Right lung (tissue), 10 donors: ENCODE results near the gene ACAD8. TPM values are rescaled to one million over a fixed set of nuclear protein-coding genes. Genes with fewer than 3 reads are reported as not detected.

Source experiments
- DNase-seq, 2 donors: peaks; one replicate each; pipeline ENCODE4 v3.0.0-alpha.2; 2013
- long read RNA-seq, 8 donors: transcript quantifications; one replicate each; lab custom pipeline, GENCODE V29; 2026
- polyA plus RNA-seq, 5 donors: library from polyadenylated mRNA; unstranded; fragments of 120-200 nt; gene quantifications; one replicate each; pipeline versions ENCODE4 v1.2.1 to v1.2.3, GENCODE V29; 2013; ENCODE audit warnings: inconsistent platforms in 1 of 5, low replicate concordance in 1 of 5; ENCODE audit not compliant: insufficient read length in 5 of 5, insufficient read depth in 1 of 5

The ACAD8 gene
- 10 to 100 TPM; 31.4 to 38.7 (median 35.9) TPM for polyA plus RNA-seq
- long read RNA-seq, donor 1, partial matches to known transcripts = 0 of 5 reads
- long read RNA-seq, donor 1, other reads (novel, unspliced or antisense) = 0 of 5 reads
- long read RNA-seq, donor 2, transcript ACAD8-201 (11 exons, 2,249 nt) = major isoform, 6 of 7 reads
- long read RNA-seq, donor 2, partial matches to known transcripts = 0 of 7 reads
- long read RNA-seq, donor 2, other reads (novel, unspliced or antisense) = 0 of 7 reads
- long read RNA-seq, donor 3, partial matches to known transcripts = 0 of 5 reads
- long read RNA-seq, donor 3, other reads (novel, unspliced or antisense) = 0 of 5 reads
- long read RNA-seq, donor 4 = 0 reads
- long read RNA-seq, donor 5, partial matches to known transcripts = 0 of 2 reads
- long read RNA-seq, donor 5, other reads (novel, unspliced or antisense) = 0 of 2 reads
- long read RNA-seq, donor 6, partial matches to known transcripts = 5 of 11 reads
- long read RNA-seq, donor 6, other reads (novel, unspliced or antisense) = 0 of 11 reads
- long read RNA-seq, donor 7, transcript ACAD8-201 (11 exons, 2,249 nt) = major isoform, 5 of 6 reads
- long read RNA-seq, donor 7, partial matches to known transcripts = 0 of 6 reads
- long read RNA-seq, donor 7, other reads (novel, unspliced or antisense) = 0 of 6 reads
- long read RNA-seq, donor 8, partial matches to known transcripts = 0 of 4 reads
- long read RNA-seq, donor 8, other reads (novel, unspliced or antisense) = 0 of 4 reads

- DNase-seq = peak; percentile 95 to 96
Observed at GRCh38 chr11:134253188-134253993, at the start of gene ACAD8, which contains the start of gene THYN1. Gene ACAD8 (plus strand): TSS chr11:134253568. CDS start chr11:134253601, 33 bp downstream. Gene THYN1 (minus strand): TSS chr11:134253352. CDS start chr11:134252882, 470 bp downstream.

GRCh38 chr11:134205729-134206128, 47.6 kb upstream of the ACAD8 start:
- no peak for DNase-seq

- DNase-seq = no peak
Observed at GRCh38 chr11:134206185-134206584, 47.2 kb upstream of the ACAD8 start.

GRCh38 chr11:134207538-134208239, 45.7 kb upstream of the ACAD8 start:
- no peak for DNase-seq

GRCh38 chr11:134215836-134216235, 37.5 kb upstream of the ACAD8 start:
- DNase-seq = no peak

- no peak for DNase-seq
Observed at GRCh38 chr11:134216816-134217215, 36.6 kb upstream of the ACAD8 start.

GRCh38 chr11:134223121-134223520, 30.2 kb upstream of the ACAD8 start:
- DNase-seq = no peak

GRCh38 chr11:134223836-134224709, 29.3 kb upstream of the ACAD8 start, which contains the start of the genes NCAPD3 and VPS26B:
Gene NCAPD3 (minus strand): TSS chr11:134223967. CDS start chr11:134223926, 41 bp downstream.
Gene VPS26B (plus strand): TSS chr11:134224671. CDS start chr11:134225123, 452 bp downstream.
- DNase-seq = peak; percentile 96

- DNase-seq = peak; percentile 20 to 24
Observed at GRCh38 chr11:134224710-134225664, 28.4 kb upstream of the ACAD8 start.

- DNase-seq = no peak
Observed at GRCh38 chr11:134226806-134227325, 26.5 kb upstream of the ACAD8 start.

GRCh38 chr11:134228625-134229024, 24.7 kb upstream of the ACAD8 start:
- DNase-seq = no peak

- no peak for DNase-seq
Observed at GRCh38 chr11:134229126-134229790, 24.1 kb upstream of the ACAD8 start.

- no peak for DNase-seq
Observed at GRCh38 chr11:134230339-134230738, 23.0 kb upstream of the ACAD8 start.

GRCh38 chr11:134231958-134232659, 21.3 kb upstream of the ACAD8 start:
- DNase-seq = no peak

GRCh38 chr11:134233729-134234179, 19.6 kb upstream of the ACAD8 start:
- no peak for DNase-seq

- no peak for DNase-seq
Observed at GRCh38 chr11:134235399-134235798, 18.0 kb upstream of the ACAD8 start.
